BJ (cell line): ENCODE measurements around the gene CALML6. TPM values are rescaled to one million over a fixed set of nuclear protein-coding genes. Genes with fewer than 3 reads are reported as not detected.
"Not testable (repeated sequence)": the region's sequence is repeated elsewhere in the genome, so short reads cannot be mapped to it uniquely, and the experiment has no call there.

Source experiments
- CTCF ChIA-PET: fragments of 350-600 bp; formaldehyde crosslinking; extraction: SDS; loops from one replicate; lab custom pipeline; 2021; ENCODE audit warnings: antibody characterized with exemption, inconsistent platforms; lab: Yijun Ruan, JAX
- POLR2A ChIA-PET: fragments of 300-600 bp; sonication (Branson Sonifier 250); formaldehyde crosslinking; extraction: SDS; loops from one replicate; lab custom pipeline; 2021; ENCODE audit warnings: antibody characterized with exemption; lab: Charles Lee
- DNase-seq: peaks from one replicate; pipeline ENCODE4 v3.0.0-alpha.2; 2011; ENCODE audit warnings: low read depth
- H3K27me3 ChIP-seq: 2 replicates; pipeline ENCODE4 v1.6.0; 2011; ENCODE audit warnings: low read length; ENCODE audit not compliant: control insufficient read depth, insufficient read depth
- H3K36me3 ChIP-seq: 2 replicates; pipeline ENCODE4 v1.5.1; 2011; ENCODE audit warnings: low read length; ENCODE audit not compliant: control insufficient read depth, insufficient read depth
- H3K4me3 ChIP-seq: 2 replicates; pipeline ENCODE4 v1.5.1; 2011; ENCODE audit warnings: low read depth, mild to moderate bottlenecking, control low read depth, low read length
- CTCF ChIP-seq: IDR thresholded peaks from 2 replicates; pipeline ENCODE4 v1.5.1; 2011; ENCODE audit warnings: low read depth, mild to moderate bottlenecking, control low read depth, inconsistent platforms, low read length, moderate library complexity; ENCODE audit not compliant: insufficient read depth
- polyA plus RNA-seq: library from polyadenylated mRNA; depleted of rRNA; stranded (reverse); fragments of >200 nt; gene quantifications from 2 replicates; pipeline ENCODE4 v1.2.3, GENCODE V29; 2011

Gene CALML6
- polyA plus RNA-seq, 1 experiment: 0.31 TPM

GRCh38 chr1:1880617-1881312 is 34.3 kb upstream of the CALML6 start:
- H3K4me3 ChIP-seq: no peak overlapping the region
- ChIA-PET CTCF (interaction anchor here (0.7 kb wide), 1 partner anchor 11 kb away, joined by 3 read pairs; no protein-coding TSS in a partner anchor), POLR2A (no interaction called here)
- H3K36me3 ChIP-seq: 0 out of 2 replicates have a peak, but pooled peaks cover 1% of the 10 kb centered on the region
- DNase-seq: no peak
- no peak for TF ChIP-seq CTCF
- no peaks in the 10 kb centered on the region for H3K27me3 ChIP-seq

- Histone ChIP-seq H3K4me3 (no peak overlapping the region), H3K27me3 (no peaks in the 10 kb centered on the region), H3K36me3 (no peaks in the 10 kb centered on the region)
- CTCF ChIA-PET: interaction anchor here (1.3 kb wide), 1 partner anchor 27 kb away, joined by 3 read pairs; no protein-coding TSS in a partner anchor
- TF ChIP-seq CTCF: no peak
- POLR2A ChIA-PET: no interaction called here
- DNase-seq: no peak
Observed at GRCh38 chr1:1881727-1882126, 33.3 kb upstream of the CALML6 start.

GRCh38 chr1:1883092-1883873 is 31.8 kb upstream of the CALML6 start:
- no peaks in the 10 kb centered on the region for H3K36me3 ChIP-seq
- no peaks in the 10 kb centered on the region for H3K27me3 ChIP-seq
- ChIA-PET CTCF (interaction anchor here (0.6 to 1.3 kb wide), 3 partner anchors 12 to 99 kb away, joined by 3 to 4 read pairs (median 3); no protein-coding TSS in a partner anchor), POLR2A (no interaction called here)
- TF ChIP-seq CTCF: no peak
- no peak overlapping the region for H3K4me3 ChIP-seq
- no peak for DNase-seq

- POLR2A ChIA-PET, H3K4me3 ChIP-seq, DNase-seq, H3K36me3 ChIP-seq, H3K27me3 ChIP-seq: not testable (repeated sequence)
- CTCF ChIA-PET: interaction anchor here (0.6 to 1.0 kb wide), 2 partner anchors 12 to 99 kb away, joined by 3 to 4 read pairs; no protein-coding TSS in a partner anchor
Observed at GRCh38 chr1:1883890-1884289, 31.2 kb upstream of the CALML6 start.

- no peaks in the 10 kb centered on the region for H3K27me3 ChIP-seq
- TF ChIP-seq CTCF: no peak
- H3K4me3 ChIP-seq: peak overlapping the region; percentile 89
- no peaks in the 10 kb centered on the region for H3K36me3 ChIP-seq
- ChIA-PET CTCF (interaction anchor here (1.0 to 1.3 kb wide), 3 partner anchors 12 to 46 kb away, joined by 3 read pairs; no protein-coding TSS in a partner anchor), POLR2A (no interaction called here)
- no peak for DNase-seq
Observed at GRCh38 chr1:1889090-1889750, 25.8 kb upstream of the CALML6 start.
